NCI-H345 (cell line): ENCODE data around the gene NUMBL.
"Not testable (repeated sequence)": the region's sequence is repeated elsewhere in the genome, so short reads cannot be mapped to it uniquely, and the experiment has no call there.

Experiments used
- DNase-seq: peaks from one replicate; lab custom pipeline; 2025; lab: John Stamatoyannopoulos, UW

The NUMBL gene

DNA sequence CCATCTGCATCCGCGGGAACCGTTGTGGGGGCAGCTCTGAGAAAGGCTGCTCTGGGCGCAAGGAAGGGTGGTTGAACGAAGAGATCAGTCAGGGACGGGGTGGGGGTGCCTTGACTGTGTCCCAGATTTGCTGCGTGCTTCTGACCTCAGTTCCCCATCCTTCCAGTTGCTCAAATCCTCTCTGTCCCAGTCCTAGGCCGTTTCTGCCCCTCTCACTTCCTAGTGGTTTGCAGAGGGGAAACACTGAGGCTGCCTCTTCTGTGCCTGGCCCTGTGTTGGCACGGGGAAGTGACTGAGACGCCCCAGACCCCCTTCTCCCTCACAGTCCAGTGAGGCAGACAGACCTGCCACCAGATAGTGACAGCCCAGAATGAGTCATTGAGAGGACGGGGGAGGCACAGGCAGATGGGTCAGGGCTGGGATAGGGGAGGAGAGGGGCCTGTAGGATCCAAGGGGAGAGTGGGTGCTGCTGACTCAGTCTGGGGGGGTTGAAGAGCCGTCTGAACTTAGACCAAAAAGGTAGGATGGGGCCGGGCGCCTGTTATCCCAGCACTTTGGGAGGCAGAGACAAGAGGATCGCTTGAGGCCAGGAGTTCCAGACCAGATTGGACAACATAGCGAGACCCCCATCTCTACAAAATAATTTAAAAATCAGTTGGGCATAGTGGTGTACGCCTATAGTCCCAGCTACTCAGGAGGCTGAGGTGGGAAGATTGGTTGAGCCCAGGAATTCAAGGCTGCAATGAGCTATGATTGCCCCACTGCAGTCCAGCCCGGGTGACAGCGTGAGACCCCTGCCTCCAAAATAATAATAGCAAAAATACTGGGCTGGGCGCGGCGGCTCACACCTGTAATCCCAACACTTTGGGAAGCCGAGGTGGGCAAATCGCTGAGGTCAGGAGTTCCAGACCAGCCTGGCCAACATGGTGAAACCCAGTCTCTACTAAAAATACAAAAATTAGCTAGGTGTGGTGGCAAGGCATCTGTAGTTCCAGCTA, 26.5 kb downstream of the NUMBL start:
- no peak for DNase-seq

- peak; percentile 95 for DNase-seq
Observed at GRCh38 chr19:40662925-40663694, 27.3 kb downstream of the NUMBL start.

- DNase-seq = no peak
Observed at GRCh38 chr19:40661616-40662015, 28.8 kb downstream of the NUMBL start.

GRCh38 chr19:40659566-40659965, 30.9 kb downstream of the NUMBL start:
- DNase-seq = no peak

- no peak for DNase-seq
Observed at GRCh38 chr19:40659116-40659515, 31.3 kb downstream of the NUMBL start.

GRCh38 chr19:40658031-40658430, 32.4 kb downstream of the NUMBL start:
- DNase-seq = no peak

DNA sequence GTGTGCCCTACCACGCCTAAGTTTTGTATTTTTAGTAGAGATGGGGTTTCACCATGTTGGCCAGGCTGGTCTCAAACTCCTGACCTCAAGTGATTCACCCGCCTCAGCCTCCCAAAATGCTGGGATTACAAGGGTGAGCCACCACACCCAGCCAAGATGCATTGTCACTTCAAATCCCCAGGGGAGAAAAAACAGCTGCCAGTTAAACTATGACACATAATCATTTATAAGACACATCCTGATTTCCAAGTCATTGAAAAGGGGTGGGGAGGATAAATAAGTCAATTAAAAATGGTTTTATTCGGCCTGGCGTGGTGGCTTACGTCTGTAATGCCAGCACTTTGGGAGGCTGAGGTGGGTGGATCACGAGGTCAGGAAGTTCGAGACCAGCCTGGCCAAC, 34.8 kb downstream of the NUMBL start:
- DNase-seq = not testable (repeated sequence)

DNA sequence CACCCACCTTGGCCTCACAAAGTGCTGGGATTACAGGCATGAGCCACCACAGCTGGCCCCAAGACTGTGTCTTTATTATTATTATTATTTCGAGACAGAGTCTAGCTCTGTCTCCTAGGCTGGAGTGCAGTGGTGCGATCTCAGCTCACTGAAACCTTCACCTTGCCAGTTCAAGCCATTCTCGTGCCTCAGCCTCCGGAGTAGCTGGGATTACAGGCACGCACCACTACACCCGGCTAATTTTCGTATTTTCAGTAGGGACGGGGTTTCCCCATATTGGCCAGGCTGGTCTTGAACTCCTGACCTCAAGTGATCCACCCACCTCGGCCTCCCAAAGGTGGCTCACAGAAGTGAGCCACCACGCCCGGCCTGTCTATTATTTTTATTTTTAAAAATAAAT, 38.1 kb downstream of the NUMBL start:
- DNase-seq = not testable (repeated sequence)

DNA sequence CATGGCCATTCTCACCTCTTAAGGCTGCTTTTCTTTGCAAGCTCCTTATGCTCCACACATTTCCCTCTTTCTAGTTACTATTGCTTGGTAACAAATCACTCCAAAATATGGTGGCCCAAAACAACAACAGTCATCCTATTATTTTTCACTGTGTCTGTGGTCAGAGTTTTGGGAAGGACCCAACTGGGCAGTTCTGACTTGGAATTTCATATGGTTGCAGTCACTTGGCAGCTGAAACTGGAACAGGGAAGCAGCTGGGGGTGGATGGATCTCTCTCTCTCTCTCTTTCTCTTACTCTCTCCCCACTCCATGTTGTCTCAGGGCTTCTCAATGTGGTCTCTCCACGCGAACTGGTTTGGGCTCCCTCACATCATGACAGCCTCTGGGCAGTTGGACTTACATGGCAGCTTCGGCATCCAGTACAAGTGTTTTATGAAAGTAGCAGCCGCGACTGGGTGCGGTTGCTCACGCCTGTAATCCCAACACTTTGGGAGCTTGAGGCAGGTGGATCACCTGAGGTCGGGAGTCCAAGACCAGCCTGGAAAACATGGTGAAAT, 39.6 kb downstream of the NUMBL start:
- DNase-seq = no peak

- not testable (repeated sequence) for DNase-seq
Observed at GRCh38 chr19:40649903-40650675, 40.4 kb downstream of the NUMBL start.

GRCh38 chr19:40646743-40647254, 43.7 kb downstream of the NUMBL start:
- peak; percentile 24 for DNase-seq

- no peak for DNase-seq
Observed at GRCh38 chr19:40642757-40643305, 47.6 kb downstream of the NUMBL start.

- DNase-seq = no peak
Observed at GRCh38 chr19:40642051-40642706, 48.3 kb downstream of the NUMBL start.

- no peak for DNase-seq
Observed at GRCh38 chr19:40641281-40641680, 49.2 kb downstream of the NUMBL start.

- no peak for DNase-seq
Observed at GRCh38 chr19:40640744-40641143, 49.7 kb downstream of the NUMBL start.

- DNase-seq = no peak
Observed at GRCh38 chr19:40639638-40639982, 50.8 kb downstream of the NUMBL start.

DNA sequence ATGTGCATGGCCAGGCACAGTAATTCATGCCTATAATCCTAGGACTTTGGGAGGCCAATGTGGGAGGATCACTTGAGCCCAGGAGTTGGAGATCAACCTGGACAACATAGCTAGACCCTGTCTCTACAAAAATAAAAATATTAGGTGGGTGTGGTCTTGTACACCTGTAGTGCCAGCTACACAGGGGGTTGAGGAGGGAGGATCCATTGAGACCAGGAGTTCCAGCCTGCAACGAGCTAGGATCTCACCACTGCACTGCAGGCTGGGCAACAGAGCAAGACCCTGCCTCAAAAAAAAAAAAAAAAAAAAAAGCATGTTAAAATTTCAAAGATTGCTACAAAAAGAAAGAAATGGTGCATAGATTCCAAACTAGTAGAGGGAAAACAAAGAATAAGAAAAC, 52.1 kb downstream of the NUMBL start:
- no peak for DNase-seq

DNA sequence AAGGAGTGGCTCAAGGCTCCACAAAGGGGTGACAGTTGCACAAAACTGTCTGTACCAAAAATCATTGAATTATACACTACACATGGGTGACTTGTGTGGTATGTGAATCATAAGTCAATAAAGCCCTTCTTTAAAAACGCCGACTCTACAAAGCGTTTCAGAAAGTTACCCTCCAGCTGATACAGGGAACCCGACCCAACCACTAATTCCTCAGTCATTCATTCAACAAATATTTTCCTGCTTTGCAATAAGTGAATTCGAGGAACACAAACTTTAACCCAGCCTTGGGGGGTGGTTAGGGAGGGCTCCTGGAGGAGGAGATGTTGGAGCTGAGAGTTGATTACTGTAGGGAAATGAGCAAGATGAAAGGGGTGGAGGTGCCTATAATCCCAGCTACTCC, 57.2 kb downstream of the NUMBL start:
- DNase-seq = no peak

DNA sequence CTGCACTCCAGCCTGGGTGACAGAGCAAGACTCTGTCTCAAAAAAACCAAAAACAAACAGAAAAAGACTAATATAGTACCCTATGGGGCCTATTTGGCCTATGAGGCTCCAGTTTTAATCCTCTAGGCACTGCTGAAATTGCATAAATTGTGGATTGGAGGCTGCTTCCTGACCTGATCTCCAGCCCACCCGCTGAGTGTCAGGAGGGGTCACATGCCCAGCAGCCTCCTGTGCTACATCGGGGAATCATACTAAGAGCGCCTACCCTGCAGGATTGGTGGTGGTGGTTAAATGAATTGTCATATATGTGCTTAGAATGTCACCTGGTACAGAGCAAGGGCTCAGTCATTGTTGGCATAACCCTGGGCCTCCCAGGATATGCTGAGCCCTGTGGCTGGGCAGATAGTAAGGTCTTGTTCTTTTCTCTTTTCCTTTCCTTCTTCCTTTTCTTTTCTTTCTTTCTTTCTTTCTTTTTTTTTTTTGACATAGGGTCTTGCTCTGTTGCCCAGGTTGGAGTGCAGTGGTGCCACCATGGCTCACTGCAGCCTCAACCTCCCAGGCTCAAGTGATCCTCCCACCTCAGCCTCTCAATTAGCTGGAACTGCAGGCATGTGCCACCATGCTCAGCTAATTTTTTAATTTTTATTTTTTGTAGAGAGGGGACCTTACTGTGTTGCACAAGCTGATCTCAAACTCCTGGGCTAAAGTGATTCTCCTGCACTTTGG, 58.0 kb downstream of the NUMBL start:
- no peak for DNase-seq

DNA sequence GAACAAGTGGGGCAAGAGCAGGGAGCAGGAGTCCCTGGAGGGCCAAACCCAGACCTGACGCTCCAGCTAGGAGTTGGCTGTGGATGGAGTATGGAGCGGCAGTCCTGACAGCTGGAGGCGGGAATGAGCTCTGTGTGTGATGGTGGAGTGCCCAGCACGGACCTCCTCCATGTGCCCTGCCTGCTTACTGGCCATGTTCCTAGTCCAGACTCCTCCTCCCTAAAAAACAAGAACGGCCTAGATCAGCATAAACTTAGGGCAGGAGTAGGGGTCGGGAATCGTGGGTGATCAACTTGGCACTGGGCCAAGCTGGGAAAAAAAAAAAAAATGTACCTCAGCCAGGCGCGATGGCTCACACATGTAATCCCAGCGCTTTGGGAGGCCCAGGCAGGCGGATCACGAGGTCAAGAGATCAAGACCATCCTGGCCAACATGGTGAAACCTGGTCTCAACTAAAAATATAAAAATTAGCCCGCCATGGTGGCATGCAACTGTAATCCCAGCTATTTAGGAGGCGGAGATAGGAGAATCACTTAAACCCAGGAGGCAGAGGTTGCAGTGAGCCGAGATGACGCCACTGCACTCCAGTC, 59.8 kb downstream of the NUMBL start:
- DNase-seq = no peak
